PC-9 (cell line): ENCODE data around the gene NFKB1.

ENCODE experiments used
- EZH2 ChIP-seq: fragments of 200-600 bp; sonication (generic); IDR thresholded peaks from 2 replicates; pipeline ENCODE4 v1.8.0; 2017; ENCODE audit warnings: antibody characterized with exemption, low read depth
- TF ChIP-seq, protein P1 (sequence below): fragments of 200-600 bp; sonication (generic); conservative IDR thresholded peaks from 2 replicates; pipeline ENCODE4 v1.6.1; 2017; ENCODE audit warnings: mixed run types, antibody characterized with exemption, mild to moderate bottlenecking, moderate library complexity

DNA sequence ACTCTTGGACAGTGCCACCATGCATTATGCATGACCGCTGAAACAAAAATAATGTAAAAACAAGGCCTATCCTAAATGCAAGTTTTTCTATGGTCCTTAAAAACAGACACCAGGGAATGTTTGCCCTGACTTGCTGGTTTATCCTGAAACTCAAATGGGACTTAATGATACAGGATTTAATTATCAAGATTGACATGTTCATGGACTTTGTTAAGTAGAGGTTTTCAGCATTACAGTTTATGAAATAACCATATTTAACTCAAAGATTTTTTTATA is 1.3 kb downstream of the NFKB1 start:
- TF ChIP-seq, protein P1, sequence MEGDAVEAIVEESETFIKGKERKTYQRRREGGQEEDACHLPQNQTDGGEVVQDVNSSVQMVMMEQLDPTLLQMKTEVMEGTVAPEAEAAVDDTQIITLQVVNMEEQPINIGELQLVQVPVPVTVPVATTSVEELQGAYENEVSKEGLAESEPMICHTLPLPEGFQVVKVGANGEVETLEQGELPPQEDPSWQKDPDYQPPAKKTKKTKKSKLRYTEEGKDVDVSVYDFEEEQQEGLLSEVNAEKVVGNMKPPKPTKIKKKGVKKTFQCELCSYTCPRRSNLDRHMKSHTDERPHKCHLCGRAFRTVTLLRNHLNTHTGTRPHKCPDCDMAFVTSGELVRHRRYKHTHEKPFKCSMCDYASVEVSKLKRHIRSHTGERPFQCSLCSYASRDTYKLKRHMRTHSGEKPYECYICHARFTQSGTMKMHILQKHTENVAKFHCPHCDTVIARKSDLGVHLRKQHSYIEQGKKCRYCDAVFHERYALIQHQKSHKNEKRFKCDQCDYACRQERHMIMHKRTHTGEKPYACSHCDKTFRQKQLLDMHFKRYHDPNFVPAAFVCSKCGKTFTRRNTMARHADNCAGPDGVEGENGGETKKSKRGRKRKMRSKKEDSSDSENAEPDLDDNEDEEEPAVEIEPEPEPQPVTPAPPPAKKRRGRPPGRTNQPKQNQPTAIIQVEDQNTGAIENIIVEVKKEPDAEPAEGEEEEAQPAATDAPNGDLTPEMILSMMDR = no peak
- TF ChIP-seq EZH2 = no peak
